SK-N-SH (cell line): ENCODE results near the gene DDX50.

Source experiments
- EP300 ChIP-seq, 2 experiments: IDR thresholded peaks; 2 replicates each; pipeline versions ENCODE4 v1.4.0 to v1.6.1; 2012; ENCODE audit warnings: borderline replicate concordance in 1 of 2, low read depth in 1 of 2, low read length in 1 of 2
- FOSL2 ChIP-seq: IDR thresholded peaks from 2 replicates; pipeline ENCODE4 v1.4.0; 2012; ENCODE audit warnings: low read depth, mild to moderate bottlenecking, moderate library complexity, borderline replicate concordance
- FOXM1 ChIP-seq: IDR thresholded peaks from 2 replicates; pipeline ENCODE4 v1.4.0; 2012; ENCODE audit warnings: low read depth, mild to moderate bottlenecking
- NRF1 ChIP-seq: IDR thresholded peaks from 2 replicates; pipeline ENCODE4 v1.6.1; 2012; ENCODE audit warnings: low read depth, mild to moderate bottlenecking, low read length
- POLR2AphosphoS5 ChIP-seq: IDR thresholded peaks from 2 replicates; pipeline ENCODE4 v1.6.1; 2012; ENCODE audit warnings: low read depth, low read length
- RAD21 ChIP-seq: IDR thresholded peaks from 2 replicates; pipeline ENCODE4 v1.6.1; 2012; ENCODE audit warnings: mild to moderate bottlenecking, low read length
- TF ChIP-seq, protein P1 (sequence below): fragments of 200-600 bp; sonication (generic); IDR thresholded peaks from 2 replicates; pipeline ENCODE4 v1.6.1; 2017; ENCODE audit warnings: antibody characterized with exemption, mild to moderate bottlenecking, moderate library complexity
- TF ChIP-seq, protein P2 (sequence below): IDR thresholded peaks from 2 replicates; pipeline ENCODE4 v1.4.0; 2012; ENCODE audit warnings: low read depth

DNA sequence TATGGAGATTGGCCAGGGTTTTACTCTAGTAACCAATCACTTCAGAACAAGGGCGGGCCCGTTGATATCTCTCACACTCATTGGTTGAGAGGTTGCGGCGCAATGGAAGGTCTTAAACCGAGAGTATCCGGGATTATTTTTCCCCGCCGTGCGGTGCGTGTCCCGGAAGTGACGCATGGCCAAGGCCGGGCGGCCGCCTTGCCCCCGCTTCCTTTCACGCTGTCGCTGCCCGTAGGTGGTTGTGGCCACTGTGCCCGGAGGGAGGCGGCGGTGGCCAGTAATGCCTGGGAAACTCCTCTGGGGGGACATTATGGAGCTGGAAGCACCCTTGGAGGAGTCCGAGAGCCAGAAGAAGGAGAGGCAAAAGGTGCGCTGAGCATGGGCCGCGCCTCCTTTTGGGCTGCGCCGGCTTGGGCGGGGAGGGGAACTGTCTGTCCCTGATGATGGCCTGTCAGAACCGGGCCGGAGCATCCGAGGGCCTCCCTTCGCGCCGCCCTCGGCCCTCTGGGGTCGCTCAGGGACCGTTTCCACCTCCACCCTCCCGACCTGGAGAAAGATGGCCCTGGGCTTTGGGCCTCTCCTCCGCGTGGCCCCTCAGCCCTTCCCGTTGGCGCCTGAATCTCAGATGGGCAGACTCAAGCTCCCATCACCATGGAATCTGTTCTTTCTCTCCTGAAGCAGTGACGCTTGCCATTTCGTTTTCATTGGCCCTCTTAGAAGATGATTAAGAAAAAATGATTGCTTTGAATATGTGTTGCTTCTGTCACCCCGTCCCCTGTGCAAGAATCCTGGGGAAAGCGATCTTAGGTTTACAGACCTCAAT lies at the start of gene DDX50:
- TF ChIP-seq POLR2AphosphoS5 (peak; percentile 87; the same call in 1 of the 2 replicates), EP300 (IDR thresholded peaks at IDR 0.05; ENCODE audit: borderline replicate concordance in 1 of 2, low read depth in 1 of 2, low read length in 1 of 2) (no peak), RAD21 (no peak), NRF1 (no peak), FOSL2 (no peak), FOXM1 (no peak)
- TF ChIP-seq, protein P1, sequence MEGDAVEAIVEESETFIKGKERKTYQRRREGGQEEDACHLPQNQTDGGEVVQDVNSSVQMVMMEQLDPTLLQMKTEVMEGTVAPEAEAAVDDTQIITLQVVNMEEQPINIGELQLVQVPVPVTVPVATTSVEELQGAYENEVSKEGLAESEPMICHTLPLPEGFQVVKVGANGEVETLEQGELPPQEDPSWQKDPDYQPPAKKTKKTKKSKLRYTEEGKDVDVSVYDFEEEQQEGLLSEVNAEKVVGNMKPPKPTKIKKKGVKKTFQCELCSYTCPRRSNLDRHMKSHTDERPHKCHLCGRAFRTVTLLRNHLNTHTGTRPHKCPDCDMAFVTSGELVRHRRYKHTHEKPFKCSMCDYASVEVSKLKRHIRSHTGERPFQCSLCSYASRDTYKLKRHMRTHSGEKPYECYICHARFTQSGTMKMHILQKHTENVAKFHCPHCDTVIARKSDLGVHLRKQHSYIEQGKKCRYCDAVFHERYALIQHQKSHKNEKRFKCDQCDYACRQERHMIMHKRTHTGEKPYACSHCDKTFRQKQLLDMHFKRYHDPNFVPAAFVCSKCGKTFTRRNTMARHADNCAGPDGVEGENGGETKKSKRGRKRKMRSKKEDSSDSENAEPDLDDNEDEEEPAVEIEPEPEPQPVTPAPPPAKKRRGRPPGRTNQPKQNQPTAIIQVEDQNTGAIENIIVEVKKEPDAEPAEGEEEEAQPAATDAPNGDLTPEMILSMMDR = 0 out of 2 replicates have a peak, but pooled peaks have one; percentile 15
- TF ChIP-seq, protein P2, sequence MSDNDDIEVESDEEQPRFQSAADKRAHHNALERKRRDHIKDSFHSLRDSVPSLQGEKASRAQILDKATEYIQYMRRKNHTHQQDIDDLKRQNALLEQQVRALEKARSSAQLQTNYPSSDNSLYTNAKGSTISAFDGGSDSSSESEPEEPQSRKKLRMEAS = peak; percentile 90
